Measurements from ENCODE around the gene KLB.

KLB gene

DNA sequence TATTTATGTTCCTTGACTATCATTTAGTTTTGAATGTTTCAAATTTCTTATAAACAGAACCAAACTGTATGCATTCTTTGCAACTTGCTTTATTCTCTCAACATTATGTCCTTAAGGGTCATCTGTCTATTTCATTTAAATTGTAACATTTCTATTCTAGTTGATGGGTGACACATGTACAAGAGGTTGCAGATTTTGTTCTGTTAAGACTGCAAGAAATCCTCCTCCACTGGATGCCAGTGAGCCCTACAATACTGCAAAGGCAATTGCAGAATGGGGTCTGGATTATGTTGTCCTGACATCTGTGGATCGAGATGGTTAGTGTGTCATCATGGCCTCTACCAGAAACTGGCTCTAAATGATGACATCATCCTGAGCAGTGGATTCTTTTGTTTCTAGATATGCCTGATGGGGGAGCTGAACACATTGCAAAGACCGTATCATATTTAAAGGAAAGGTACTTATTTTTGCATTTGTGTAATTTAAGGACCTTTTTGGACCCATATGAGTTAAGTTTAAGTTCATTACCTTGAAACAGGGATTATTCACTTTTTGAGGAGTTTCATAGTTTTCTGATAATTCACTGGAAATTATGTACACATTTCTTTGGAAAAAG lies 58.3 kb downstream of the KLB start:
- DNase-seq (ENCODE audit: low read depth, low spot score), result no peak

DNA sequence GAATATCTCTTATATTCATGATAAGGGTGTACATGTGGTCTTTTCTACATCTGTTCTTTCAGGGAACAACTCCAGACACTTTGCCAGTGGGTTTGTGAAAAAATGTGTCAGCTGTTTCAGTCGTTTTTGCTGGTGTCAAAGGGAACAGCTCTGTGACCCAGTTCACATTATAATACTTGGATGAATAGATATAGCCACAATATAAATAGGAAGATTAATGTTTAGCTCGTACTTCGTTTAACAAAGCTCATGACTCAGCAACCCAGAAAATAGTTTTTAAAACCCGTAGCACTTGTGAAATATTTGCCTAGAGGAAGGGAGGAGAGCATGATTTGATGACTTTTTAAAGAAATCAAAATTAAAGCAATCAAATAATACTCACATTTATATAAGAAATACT lies 60.0 kb downstream of the KLB start:
- no peak for DNase-seq (ENCODE audit: low read depth, low spot score)

- DNase-seq (ENCODE audit: low read depth, low spot score), result no peak
Measured at GRCh38 chr4:39467464-39467863, 60.7 kb downstream of the KLB start.

DNA sequence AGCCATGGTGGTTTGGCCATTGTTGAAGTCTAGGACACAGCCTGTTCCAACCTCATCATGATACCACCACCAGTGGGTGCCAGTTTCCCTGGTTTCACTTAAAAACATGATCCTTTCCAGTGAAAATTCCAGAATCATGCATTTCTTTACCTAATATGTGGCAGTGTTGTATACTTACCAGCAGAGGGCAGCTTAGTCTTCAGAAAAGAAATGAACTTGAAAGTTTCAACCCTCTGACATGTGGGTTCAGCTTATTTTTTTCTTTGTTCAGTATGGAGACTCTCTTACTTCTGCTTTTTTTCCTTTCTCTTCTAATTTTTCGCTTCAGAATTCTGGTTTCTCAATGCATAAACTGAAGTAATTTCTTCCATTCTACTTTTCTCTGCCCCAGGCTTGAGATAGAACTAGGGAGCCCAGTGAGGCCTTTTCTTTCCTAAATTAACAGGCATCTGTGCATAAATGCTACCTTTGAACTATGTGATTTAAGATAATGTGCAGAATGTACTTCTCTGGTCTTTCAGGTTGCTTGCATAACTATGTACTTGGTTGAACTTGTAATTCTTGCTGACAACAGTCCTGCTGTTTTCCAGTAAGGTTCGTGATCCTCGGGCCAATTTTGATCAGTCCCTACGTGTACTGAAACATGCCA lies 62.8 kb downstream of the KLB start:
- no peak for DNase-seq (ENCODE audit: low read depth, low spot score)

DNA sequence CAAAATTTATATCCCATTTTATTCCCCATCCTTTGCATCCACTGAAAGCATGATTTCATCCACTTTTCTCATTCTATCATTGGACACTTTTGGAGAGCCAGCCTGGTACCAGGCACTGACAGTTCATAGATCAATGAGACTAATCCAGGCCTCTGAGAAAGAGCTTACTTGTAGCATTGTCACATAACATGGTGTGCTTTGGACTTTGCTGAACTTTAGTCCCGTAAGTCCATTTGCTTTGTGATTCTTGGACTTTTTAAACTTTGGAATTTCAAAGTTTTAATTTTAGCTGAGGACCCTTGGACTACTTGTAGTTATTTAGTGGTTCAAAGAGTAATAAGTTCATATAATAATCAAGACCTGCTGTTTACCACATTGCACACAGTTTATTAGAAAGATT lies 63.7 kb downstream of the KLB start:
- no peak for DNase-seq (ENCODE audit: low read depth, low spot score)

GRCh38 chr4:39472396-39472795 lies 65.7 kb downstream of the KLB start:
- no peak for DNase-seq (ENCODE audit: low read depth, low spot score)

- no peak for DNase-seq (ENCODE audit: low read depth, low spot score)
Measured at GRCh38 chr4:39476187-39476895, 69.6 kb downstream of the KLB start.

DNA sequence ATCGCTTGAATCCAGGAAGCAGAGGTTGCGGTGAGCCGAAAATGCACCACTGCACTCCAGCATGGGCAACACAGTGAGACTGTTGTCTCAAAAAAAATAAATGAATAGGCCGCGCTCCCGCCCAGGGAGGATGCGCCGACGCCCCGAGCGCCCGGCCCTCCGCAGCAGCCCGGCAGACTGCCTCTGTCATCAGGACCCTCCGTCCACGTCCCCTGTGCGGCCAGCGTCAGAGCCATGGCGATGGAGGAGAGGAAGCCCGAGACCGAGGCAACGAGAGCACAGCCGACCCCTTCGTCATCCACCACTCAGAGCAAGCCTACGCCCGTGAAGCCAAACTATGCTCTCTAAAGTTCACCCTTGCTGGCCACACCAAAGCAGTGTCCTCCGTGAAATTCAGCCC lies 73.5 kb downstream of the KLB start:
- no peak for DNase-seq (ENCODE audit: low read depth, low spot score)

DNA sequence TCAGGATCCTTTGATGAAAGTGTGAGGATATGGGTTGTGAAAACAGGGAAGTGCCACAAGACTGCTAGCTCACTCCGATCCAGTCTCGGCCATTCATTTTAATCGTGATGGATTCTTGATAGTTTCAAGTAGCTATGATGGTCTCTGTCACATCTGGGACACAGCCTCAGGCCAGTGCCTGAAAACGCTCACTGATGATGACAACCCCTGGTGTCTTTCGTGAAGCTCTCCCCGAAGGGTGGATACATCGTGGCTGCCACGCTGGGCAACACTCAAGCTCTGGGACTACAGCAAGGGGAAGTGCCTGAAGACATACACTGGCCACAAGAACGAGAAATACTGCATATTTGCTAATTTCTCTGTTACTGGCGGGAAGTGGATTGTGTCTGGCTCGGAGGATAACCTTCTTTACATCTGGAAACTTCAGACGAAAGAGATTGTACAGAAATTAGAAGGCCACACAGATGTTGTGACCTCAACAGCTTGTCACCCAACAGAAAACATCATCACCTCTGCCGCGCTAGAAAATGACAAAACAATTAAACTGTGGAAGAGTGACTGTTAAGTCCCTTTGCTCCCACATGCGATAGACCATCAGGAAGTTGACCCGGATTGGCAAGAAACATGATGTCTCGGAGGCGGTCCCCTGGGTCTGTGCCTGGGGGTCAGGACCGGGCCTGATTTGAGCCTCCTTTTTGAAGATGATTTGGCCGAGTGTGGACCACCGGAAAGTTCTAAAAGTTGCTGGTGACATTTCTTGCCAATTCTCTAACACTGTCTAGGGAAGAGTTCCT lies 74.4 kb downstream of the KLB start:
- no peak for DNase-seq (ENCODE audit: low read depth, low spot score)

DNA sequence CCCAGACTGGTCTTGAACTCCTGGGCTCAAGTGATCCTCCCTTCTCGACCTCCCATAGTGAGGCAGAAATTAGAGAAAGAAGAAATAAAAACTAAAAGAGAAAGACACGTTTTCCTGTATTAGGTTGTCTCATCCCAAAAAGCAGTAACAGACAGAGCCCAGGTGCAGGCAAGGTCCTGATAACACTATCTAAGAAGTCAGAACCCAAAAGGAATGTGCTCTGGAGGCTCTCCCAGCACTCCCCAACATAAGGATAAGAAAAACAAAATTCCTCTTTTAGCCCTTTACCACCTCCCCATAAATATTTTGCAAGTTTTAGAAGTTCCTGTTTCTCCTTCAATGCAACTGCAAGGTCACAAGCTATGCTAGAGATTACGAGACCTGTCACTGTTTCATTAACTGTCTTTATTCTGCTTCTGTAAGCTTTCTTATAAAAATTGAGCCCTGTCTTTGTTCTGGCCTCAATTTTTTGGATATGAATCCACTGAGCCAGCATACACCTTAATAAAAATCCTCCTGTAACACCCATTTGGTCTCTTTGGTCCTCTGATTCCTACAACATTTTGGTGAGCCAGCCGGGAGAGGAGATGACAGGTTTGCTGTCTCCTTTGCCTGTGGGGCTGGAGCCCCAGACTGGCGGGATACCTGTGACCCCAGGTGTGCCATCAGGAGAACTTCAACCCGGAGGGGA lies 78.0 kb downstream of the KLB start:
- no peak for DNase-seq (ENCODE audit: low read depth, low spot score)

GRCh38 chr4:39486221-39486804 lies 79.6 kb downstream of the KLB start:
- DNase-seq (ENCODE audit: low read depth, low spot score), result no peak

DNA sequence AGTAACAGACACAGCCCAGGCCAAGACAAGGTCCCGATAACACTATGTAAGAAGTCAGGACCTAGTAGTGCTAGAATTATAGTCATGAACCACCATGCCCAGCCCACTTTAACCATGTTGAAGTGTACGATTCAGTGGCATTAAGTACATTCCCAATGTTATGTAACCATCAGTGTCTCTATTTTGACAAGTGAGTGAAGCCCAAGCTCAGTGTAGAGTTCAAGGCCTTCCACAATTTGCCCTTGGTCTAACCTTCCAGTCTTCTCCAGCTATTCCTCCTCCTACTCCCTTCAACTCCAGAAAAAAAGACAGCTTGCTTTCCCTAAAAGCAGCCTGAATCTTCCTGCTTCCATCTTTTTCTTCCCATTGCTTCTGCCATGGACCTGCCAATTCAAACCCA lies 83.6 kb downstream of the KLB start:
- no peak for DNase-seq (ENCODE audit: low read depth, low spot score)

GRCh38 chr4:39494354-39494753 lies 87.6 kb downstream of the KLB start:
- no peak for DNase-seq (ENCODE audit: low read depth, low spot score)

DNA sequence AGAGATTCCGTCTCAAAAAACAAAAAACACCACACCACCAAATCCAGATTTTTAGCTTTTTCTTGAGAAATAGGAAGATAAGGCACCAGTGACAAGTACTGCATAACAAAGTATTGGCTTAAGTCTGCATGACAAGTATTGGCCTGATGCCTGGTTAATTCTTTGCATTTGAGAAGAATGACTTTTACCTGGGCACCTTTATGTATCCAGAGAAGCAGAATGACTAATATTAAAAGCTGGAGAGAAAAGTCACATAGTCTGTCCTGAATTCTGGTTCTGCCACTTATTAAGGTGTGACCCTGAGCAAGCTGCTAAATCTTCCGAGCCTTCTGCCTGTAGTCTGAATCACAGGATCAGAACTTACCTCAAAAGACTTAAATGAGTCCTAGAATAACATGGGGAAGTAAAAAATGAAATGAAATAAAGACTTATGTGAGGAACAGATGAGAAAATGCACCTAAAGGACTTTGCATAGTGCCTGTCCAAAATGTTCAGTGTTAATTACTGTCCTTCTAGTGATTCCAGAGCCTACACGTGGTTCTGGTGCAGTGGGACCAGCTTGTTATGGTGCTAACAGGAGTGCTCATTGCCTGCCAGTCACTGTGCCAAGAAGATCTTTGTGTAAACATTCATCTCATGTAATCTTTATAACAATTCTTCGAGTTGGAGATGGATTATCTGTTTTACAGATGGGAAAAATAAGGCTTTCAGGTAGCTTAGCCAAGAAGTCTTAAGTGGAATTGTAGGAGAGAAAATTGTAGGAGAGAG lies 88.9 kb downstream of the KLB start:
- no peak for DNase-seq (ENCODE audit: low read depth, low spot score)

GRCh38 chr4:39497909-39498726 lies 91.4 kb downstream of the KLB start:
- DNase-seq (ENCODE audit: low read depth, low spot score), result no peak

DNA sequence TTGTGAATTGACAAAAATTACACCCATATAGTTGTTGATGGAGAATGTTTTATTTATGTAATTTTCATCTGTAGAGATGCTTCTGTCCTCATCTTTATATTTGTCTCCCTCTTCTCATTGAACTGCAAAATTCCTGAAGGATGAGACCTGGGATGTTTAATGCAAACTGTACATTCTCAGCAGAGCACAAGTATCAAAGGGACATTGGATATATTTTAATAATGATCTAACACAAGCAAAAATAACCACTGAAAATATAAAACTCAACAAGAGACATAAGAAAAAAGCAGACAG lies 91.9 kb downstream of the KLB start:
- no peak for DNase-seq (ENCODE audit: low read depth, low spot score)
